B cell (primary cell): ENCODE measurements around the gene PNPLA3. TPM values are rescaled to one million over a fixed set of nuclear protein-coding genes. Genes with fewer than 3 reads are reported as not detected.

Source experiments
- ATAC-seq: fragments of 200-7000 bp; cut with Tn5 transposase; one replicate; pipeline ENCODE4 v1.10.0; 2021; ENCODE audit warnings: low read depth, mild to moderate bottlenecking, moderate number of reproducible peaks, moderate library complexity
- CTCF ChIA-PET: fragments of 350-600 bp; sonication (Branson Sonifier 250); formaldehyde crosslinking; loops from one replicate; lab custom pipeline; 2021; ENCODE audit warnings: antibody characterized with exemption, inconsistent platforms; lab: Charles Lee
- POLR2A ChIA-PET: fragments of 350-600 bp; sonication (Branson Sonifier 250); formaldehyde crosslinking; loops from one replicate; lab custom pipeline; 2021; ENCODE audit warnings: antibody characterized with exemption; lab: Charles Lee
- DNase-seq: peaks from one replicate; pipeline ENCODE4 v3.0.0; 2013
- H2AFZ ChIP-seq: 2 replicates; pipeline ENCODE4 v1.6.1; 2012; ENCODE audit warnings: mild to moderate bottlenecking, low read depth, low read length; ENCODE audit not compliant: insufficient read depth, poor library complexity, severe bottlenecking
- H3K27ac ChIP-seq, 2 donors: 1 replicate in 1 of 2; 2 replicates in 1 of 2; pipeline ENCODE4 v1.5.1; 2012 to 2013; ENCODE audit warnings: low read length in 2 of 2, mild to moderate bottlenecking in 2 of 2, moderate library complexity in 1 of 2
- H3K27me3 ChIP-seq, 4 experiments: fragments of 200-600 bp in 1 of 4; sonication (generic) in 1 of 4; replicated peaks in 1 of 4; 1 replicate in 2 of 4; 2 replicates in 2 of 4; pipeline versions ENCODE4 v1.6.1 to v1.7.0; 2013 to 2016; ENCODE audit warnings: low read length in 3 of 4, mild to moderate bottlenecking in 2 of 4, mixed read lengths in 1 of 4, moderate library complexity in 1 of 4; ENCODE audit not compliant: insufficient read depth in 4 of 4, control insufficient read depth in 3 of 4; ENCODE audit errors: control extremely low read depth in 1 of 4
- H3K36me3 ChIP-seq, 2 experiments: replicated peaks in 1 of 2; 1 replicate in 1 of 2; 2 replicates in 1 of 2; pipeline versions ENCODE4 v1.6.1 to v1.7.1; 2013; ENCODE audit warnings: low read length in 1 of 2; ENCODE audit not compliant: insufficient read depth in 2 of 2, control insufficient read depth in 1 of 2; ENCODE audit errors: control extremely low read depth in 1 of 2, extremely low read depth in 1 of 2
- H3K4me1 ChIP-seq, 2 donors: fragments of 200-600 bp in 1 of 2; sonication (generic) in 1 of 2; 1 replicate in 1 of 2; 2 replicates in 1 of 2; pipeline versions ENCODE4 v1.5.1 to v1.6.1; 2013 to 2017; ENCODE audit warnings: low read length in 2 of 2; ENCODE audit not compliant: control insufficient read depth in 2 of 2, insufficient read depth in 2 of 2
- H3K4me2 ChIP-seq: replicated peaks from 2 replicates; pipeline ENCODE3; 2012; ENCODE audit warnings: mild to moderate bottlenecking, low read depth, low read length; ENCODE audit not compliant: poor library complexity, severe bottlenecking
- H3K4me3 ChIP-seq, 5 experiments: fragments of 200-600 bp in 1 of 5; sonication (generic) in 1 of 5; 1 replicate in 3 of 5; 2 replicates in 2 of 5; pipeline versions ENCODE4 v1.5.1 to v1.7.0; 2011 to 2016; ENCODE audit warnings: low read length in 4 of 5, mild to moderate bottlenecking in 4 of 5, low read depth in 2 of 5, control low read depth in 1 of 5, moderate library complexity in 1 of 5; ENCODE audit not compliant: insufficient read depth in 1 of 5; ENCODE audit errors: control extremely low read depth in 1 of 5, extremely low read depth in 1 of 5
- H3K79me2 ChIP-seq: fragments of 200-600 bp; sonication (generic); one replicate; pipeline ENCODE4 v1.6.0; 2016; ENCODE audit warnings: low read length; ENCODE audit not compliant: control insufficient read depth, insufficient read depth
- H3K9ac ChIP-seq: fragments of 200-600 bp; sonication (generic); 2 replicates; pipeline ENCODE4 v1.6.1; 2017; ENCODE audit warnings: mild to moderate bottlenecking, low read length, moderate library complexity
- H3K9me3 ChIP-seq, 3 donors: one replicate each; pipeline versions ENCODE4 v1.6.1 to v1.7.1; 2013; ENCODE audit warnings: low read length in 2 of 3; ENCODE audit not compliant: control insufficient read depth in 2 of 3, insufficient read depth in 1 of 3; ENCODE audit errors: control extremely low read depth in 1 of 3
- H4K20me1 ChIP-seq: 2 replicates; pipeline ENCODE4 v1.6.0; 2012; ENCODE audit warnings: mild to moderate bottlenecking, low read length; ENCODE audit not compliant: insufficient read depth, control insufficient read depth, poor library complexity, severe bottlenecking
- H3K27ac Mint-ChIP-seq: one replicate; pipeline ENCODE4 v1.8.0; 2021; ENCODE audit warnings: mixed read lengths
- H3K27me3 Mint-ChIP-seq: one replicate; pipeline ENCODE4 v1.8.0; 2021; ENCODE audit warnings: mixed read lengths
- H3K4me1 Mint-ChIP-seq: one replicate; pipeline ENCODE4 v1.8.0; 2021; ENCODE audit warnings: mixed read lengths
- H3K4me3 Mint-ChIP-seq: one replicate; pipeline ENCODE4 v1.8.0; 2021; ENCODE audit warnings: mixed read lengths
- H3K9me3 Mint-ChIP-seq: one replicate; pipeline ENCODE4 v1.8.0; 2022; ENCODE audit warnings: mixed read lengths; ENCODE audit not compliant: insufficient read depth
- EZH2 ChIP-seq: IDR thresholded peaks from 2 replicates; pipeline ENCODE4 v1.6.1; 2012; ENCODE audit warnings: borderline replicate concordance, low read depth, mild to moderate bottlenecking, moderate library complexity, low read length; ENCODE audit not compliant: insufficient read depth, poor library complexity, severe bottlenecking
- WGBS: methylation state at CpG from one replicate; pipeline ENCODE4 v1.1.5; 2013; ENCODE audit warnings: missing lambda C conversion rate; ENCODE audit not compliant: insufficient coverage; 5-methylcytosine and 5-hydroxymethylcytosine counted together
- intact Hi-C: fragments of 100-400 bp; cut with micrococcal nuclease; formaldehyde crosslinking; loops from one replicate; pipeline ENCODE4 v1.10.0; 2022
- polyA plus RNA-seq: library from polyadenylated mRNA; depleted of rRNA; stranded (reverse); fragments of >200 nt; gene quantifications from 2 replicates; pipeline ENCODE4 v1.2.3, GENCODE V29; 2012
- total RNA-seq, 2 donors: library from RNA; stranded (reverse); fragments of 120-200 nt in 1 of 2; gene quantifications; 1 replicate in 1 of 2; 2 replicates in 1 of 2; pipeline versions ENCODE4 v1.2.3 to v1.2.4, GENCODE V29; 2013 to 2022
- TF ChIP-seq, protein P1 (sequence below): fragments of 200-600 bp; IDR thresholded peaks from one replicate; pipeline ENCODE4 v1.8.0; 2022; ENCODE audit warnings: antibody characterized with exemption, mild to moderate bottlenecking

The PNPLA3 gene
- total and polyA plus RNA-seq, 2 donors (not counting 1 experiment from before 2014, with no cell fraction given), result 0.15 TPM; not detected in 1

DNA sequence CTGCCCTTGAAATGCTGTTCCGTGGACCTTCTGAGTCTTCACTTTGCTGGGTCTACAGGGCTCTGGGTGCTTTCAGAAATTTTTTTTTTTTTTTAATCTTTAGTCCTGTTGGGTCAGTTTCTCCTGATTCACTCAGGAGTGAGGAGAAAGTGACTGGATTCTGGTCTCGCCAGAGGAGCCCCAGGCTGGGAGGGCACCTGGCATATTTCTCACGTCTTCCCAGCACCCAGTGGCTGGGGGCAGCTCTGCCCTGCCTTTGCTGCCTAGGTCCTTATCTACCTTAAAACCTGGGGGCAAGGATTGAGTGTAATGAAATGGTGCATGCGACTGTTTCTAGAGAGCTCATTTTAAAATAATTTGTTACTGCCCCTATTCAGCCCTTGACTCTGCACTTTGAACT lies 55.0 kb downstream of the PNPLA3 start:
- Histone ChIP-seq H3K27me3 (no peaks in the 10 kb centered on the region), H3K4me1 (no peaks in the 10 kb centered on the region), H3K79me2 (no peaks in the 10 kb centered on the region), H3K9ac (no peak overlapping the region), H3K9me3 (no peaks in the 10 kb centered on the region), H3K36me3 (peaks cover 1 to 90% of the 10 kb centered on the region in 2 experiments), H2AFZ (no peak overlapping the region), H4K20me1 (no peaks in the 10 kb centered on the region), H3K4me3 (no peak overlapping the region), H3K4me2 (no peak overlapping the region), H3K27ac (no peak overlapping the region)
- H3K27me3 Mint-ChIP-seq, result no peaks in the 10 kb centered on the region
- DNase-seq, result no peak
- H3K4me1 Mint-ChIP-seq, result no peaks in the 10 kb centered on the region
- ChIA-PET POLR2A (no interaction called here), CTCF (no interaction called here)
- 88% methylated on average over 1 of the region's 4 CpGs for WGBS
- no peak overlapping the region for H3K4me3 Mint-ChIP-seq
- H3K9me3 Mint-ChIP-seq, result no peaks in the 10 kb centered on the region
- ATAC-seq, result no peak
- no peak overlapping the region for H3K27ac Mint-ChIP-seq
- intact Hi-C loops, result no loop called here
- no peak for TF ChIP-seq EZH2
- TF ChIP-seq, protein P1, sequence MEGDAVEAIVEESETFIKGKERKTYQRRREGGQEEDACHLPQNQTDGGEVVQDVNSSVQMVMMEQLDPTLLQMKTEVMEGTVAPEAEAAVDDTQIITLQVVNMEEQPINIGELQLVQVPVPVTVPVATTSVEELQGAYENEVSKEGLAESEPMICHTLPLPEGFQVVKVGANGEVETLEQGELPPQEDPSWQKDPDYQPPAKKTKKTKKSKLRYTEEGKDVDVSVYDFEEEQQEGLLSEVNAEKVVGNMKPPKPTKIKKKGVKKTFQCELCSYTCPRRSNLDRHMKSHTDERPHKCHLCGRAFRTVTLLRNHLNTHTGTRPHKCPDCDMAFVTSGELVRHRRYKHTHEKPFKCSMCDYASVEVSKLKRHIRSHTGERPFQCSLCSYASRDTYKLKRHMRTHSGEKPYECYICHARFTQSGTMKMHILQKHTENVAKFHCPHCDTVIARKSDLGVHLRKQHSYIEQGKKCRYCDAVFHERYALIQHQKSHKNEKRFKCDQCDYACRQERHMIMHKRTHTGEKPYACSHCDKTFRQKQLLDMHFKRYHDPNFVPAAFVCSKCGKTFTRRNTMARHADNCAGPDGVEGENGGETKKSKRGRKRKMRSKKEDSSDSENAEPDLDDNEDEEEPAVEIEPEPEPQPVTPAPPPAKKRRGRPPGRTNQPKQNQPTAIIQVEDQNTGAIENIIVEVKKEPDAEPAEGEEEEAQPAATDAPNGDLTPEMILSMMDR, result no peak

DNA sequence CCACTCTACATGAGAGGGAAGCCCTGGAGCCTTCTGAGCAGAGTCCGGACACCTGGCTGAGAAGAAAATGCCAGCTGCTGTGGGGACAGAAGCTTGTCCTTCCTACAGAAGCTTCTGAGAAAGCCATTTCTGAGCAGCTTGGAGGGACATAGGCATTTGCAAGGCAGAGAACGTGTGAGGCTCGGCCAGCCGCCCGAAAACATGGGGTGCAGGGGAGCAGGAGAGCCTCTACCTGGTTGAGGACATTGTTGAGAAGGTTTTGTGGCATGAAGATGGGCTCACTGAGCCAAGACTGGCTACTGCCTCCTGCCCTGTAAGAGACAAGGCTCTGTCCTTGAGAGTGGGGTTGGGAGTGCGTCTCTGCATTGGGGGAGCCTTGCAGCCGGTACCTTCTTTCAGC lies 57.0 kb downstream of the PNPLA3 start:
- H3K27ac Mint-ChIP-seq, result no peak overlapping the region

More for the DNA sequence above, 57.0 kb downstream of the PNPLA3 start:
- intact Hi-C loops, result no loop called here
- Histone ChIP-seq H3K9ac (no peak overlapping the region), H3K9me3 (no peaks in the 10 kb centered on the region), H3K27me3 (no peaks in the 10 kb centered on the region), H3K4me3 (no peak overlapping the region), H3K4me2 (no peak overlapping the region), H2AFZ (no peak overlapping the region), H3K79me2 (no peaks in the 10 kb centered on the region), H4K20me1 (no peaks in the 10 kb centered on the region), H3K4me1 (no peaks in the 10 kb centered on the region), H3K27ac (no peak overlapping the region), H3K36me3 (peaks cover 6 to 86% of the 10 kb centered on the region in 2 experiments)
- POLR2A ChIA-PET, result no interaction called here
- H3K4me1 Mint-ChIP-seq, result no peaks in the 10 kb centered on the region
- H3K27me3 Mint-ChIP-seq, result no peaks in the 10 kb centered on the region
- no peak overlapping the region for H3K4me3 Mint-ChIP-seq
- no peaks in the 10 kb centered on the region for H3K9me3 Mint-ChIP-seq
- CTCF ChIA-PET, result interaction anchor here (5.2 kb wide), 1 partner anchor 12 kb away, joined by 23 read pairs; no protein-coding TSS in a partner anchor
- TF ChIP-seq EZH2, result no peak
- TF ChIP-seq, protein P1, result no peak
- WGBS, result 100% methylated on average over 7 of the region's 7 CpGs
- no peak for DNase-seq
- ATAC-seq, result no peak
